GM12873 (cell line): ENCODE results near the gene GARNL3.

Experiments
- TF ChIP-seq, protein P1 (sequence below): IDR thresholded peaks from 2 replicates; pipeline ENCODE4 v1.5.1; 2012; ENCODE audit warnings: low read depth, mild to moderate bottlenecking, moderate library complexity, low read length, control low read depth; ENCODE audit not compliant: insufficient read depth; ENCODE audit errors: missing control alignments

The GARNL3 gene

DNA sequence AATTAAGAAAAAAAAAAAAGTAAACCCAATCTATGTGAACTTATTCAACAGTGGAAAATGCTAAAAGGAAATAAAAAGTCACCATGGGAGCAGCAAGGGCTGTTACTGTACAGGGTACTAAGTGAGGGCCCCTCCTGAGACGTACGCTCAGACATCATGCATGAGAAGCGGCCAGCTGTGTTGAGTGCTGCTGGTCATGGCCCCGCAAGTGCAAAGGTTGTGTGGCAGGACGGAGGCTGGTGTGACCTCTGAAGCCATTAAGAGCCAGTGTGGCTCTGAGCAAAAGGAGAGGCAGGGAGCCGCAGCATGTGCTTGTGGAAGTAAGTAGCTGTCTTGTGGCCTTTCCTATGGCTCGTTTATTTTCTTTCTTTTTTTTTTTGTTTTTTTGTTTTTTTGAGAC, 156.5 kb downstream of the GARNL3 start:
- TF ChIP-seq, protein P1, sequence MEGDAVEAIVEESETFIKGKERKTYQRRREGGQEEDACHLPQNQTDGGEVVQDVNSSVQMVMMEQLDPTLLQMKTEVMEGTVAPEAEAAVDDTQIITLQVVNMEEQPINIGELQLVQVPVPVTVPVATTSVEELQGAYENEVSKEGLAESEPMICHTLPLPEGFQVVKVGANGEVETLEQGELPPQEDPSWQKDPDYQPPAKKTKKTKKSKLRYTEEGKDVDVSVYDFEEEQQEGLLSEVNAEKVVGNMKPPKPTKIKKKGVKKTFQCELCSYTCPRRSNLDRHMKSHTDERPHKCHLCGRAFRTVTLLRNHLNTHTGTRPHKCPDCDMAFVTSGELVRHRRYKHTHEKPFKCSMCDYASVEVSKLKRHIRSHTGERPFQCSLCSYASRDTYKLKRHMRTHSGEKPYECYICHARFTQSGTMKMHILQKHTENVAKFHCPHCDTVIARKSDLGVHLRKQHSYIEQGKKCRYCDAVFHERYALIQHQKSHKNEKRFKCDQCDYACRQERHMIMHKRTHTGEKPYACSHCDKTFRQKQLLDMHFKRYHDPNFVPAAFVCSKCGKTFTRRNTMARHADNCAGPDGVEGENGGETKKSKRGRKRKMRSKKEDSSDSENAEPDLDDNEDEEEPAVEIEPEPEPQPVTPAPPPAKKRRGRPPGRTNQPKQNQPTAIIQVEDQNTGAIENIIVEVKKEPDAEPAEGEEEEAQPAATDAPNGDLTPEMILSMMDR: no peak

DNA sequence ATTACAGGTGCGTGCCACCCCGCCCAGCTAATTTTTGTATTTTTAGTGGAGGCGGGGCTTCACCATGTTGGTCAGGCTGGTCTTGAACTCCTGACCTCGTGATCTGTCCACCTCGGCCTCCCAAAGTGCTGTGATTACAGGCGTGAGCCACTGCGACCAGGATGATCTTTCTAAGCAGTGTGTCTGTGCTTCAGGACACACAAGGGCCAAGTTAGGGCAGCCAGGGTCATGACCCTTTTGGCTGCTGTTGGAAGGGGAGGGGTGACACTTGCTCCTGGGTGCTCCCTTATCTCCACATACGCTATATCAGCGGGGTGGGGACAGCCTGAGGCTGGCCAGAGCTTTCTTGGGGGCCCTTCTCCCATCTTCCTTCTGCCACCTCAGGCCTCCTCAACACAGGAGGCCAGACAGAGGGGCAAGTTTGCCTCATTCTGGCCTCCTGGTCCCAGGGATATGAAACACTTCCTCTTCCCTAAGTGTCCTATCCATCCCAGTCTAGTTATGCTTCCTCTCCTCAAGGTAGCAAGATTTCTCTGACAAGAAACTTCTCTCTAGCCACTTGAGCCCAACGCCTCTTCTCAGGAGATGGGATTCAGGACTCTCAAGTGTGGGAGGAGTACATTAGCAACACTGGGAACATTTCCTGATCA, 157.7 kb downstream of the GARNL3 start:
- TF ChIP-seq, protein P1: no peak

DNA sequence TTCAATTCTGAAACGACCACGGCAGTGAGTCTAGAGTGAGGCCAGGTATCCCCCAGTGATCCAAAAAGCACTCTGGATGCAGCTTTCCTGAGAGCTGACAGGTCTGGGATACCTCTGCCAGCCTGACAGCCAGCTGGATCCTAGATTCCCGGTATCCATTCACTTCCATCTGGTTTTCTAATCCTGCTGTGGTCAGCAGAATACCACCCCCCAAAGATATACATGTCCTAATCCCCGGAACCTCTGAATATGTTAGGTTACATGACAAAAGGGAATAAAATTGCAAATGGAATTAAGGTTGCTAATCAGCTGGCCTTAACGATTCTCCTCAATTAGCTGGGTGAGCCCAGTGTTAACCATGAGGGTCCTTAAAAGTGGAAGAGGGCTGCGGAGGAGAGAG, 158.2 kb downstream of the GARNL3 start:
- TF ChIP-seq, protein P1: no peak

DNA sequence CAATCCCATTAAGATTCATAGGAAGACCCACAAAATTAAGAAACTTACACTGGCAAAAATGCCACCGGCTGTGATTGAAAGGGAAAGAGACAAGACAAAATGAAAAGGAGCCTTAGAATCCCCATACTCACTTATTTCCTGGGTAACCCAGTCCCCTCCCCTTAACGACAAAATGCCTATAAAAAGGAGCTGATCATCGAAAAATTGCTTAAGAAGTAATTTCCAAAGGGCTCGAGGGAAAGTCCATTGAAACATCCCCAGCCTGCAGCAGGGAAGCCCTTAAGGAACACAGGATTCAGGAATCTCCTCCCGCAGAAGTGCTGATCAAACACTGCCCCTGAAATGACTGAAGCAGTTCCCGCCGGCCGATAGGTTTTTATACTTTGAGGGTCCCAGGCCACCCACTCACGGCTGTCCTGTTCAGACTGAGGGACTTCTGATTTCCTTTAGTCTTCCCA, 158.9 kb downstream of the GARNL3 start:
- TF ChIP-seq, protein P1: no peak

DNA sequence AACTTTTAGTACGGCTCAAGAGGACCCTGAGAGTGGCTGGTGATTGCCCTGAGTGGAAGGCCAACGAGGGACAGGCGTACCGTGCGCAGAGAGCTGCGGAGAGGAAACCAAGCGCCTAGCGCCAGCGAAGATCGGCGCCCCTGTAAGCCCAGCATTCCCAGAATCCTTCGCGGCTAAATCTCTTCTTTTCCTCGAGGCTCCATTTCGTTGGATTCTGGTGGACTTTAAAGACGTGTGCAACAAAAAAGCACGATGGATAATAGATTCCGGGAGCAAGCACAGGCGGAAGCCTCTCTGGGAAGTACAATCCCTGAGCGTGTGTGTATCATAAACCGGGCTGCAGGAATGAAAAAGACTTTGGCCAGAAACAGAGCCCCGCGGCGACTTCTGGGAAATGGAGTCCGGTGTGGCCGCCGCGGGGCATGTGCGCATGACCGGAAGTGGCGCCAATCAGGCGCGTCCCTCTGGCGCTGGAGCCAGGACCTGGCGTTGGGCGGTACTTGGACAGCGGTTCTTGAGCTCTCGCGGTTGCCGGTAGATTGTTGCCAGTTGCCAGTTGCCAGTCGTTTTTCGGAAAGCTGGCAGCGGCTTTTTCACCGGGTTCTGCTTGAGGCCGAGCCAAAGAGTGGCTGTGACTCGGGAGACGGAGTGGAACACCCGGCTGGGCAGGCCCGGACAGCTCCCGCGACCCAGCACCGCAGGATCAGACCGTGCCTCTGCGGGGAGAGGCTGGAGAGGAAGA, 159.5 kb downstream of the GARNL3 start, which contains the start of gene ZNF79:
ZNF79 (plus strand) TSS at position 449 of the 742 bp plus-strand sequence. CDS start 406 bp downstream, outside the sequence.
- TF ChIP-seq, protein P1: no peak

DNA sequence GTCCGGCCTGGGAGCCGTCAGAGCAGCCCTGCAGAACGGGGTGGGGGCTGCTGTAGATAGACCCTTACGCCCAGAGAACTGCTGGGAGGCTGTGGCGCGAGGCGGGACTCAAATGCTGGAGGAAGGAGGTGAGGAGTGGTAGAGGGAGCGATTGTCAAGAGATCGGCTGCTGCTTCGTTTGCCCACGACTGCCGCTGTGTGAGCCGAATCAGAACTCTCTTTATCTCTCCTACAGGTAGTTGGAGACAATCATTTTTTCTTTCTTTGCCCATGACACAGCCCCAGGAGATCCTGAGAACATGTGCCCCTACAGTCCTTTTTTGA, 160.1 kb downstream of the GARNL3 start:
- TF ChIP-seq, protein P1: peak; percentile 7

DNA sequence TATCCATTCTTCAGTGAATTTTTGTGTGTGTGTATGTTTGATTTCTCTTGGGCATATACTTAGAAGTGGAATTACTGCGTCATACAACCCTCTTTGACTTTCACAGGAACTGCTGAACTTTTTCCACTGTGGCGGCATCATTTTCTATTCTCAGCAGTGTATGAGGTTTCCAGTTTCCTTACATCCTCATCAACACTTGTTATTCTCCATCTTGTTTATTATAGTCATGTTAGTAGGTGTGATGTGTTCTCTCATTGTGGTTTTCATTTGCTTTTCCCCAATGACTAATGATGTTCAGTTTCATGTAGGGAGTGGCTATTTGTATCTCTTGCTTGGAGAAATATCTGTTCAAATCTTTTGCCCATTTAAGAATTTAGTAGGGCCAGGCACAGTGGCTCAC, 162.2 kb downstream of the GARNL3 start:
- TF ChIP-seq, protein P1: no peak
